Measurements from ENCODE around the gene SMAD3.

The SMAD3 gene

DNA sequence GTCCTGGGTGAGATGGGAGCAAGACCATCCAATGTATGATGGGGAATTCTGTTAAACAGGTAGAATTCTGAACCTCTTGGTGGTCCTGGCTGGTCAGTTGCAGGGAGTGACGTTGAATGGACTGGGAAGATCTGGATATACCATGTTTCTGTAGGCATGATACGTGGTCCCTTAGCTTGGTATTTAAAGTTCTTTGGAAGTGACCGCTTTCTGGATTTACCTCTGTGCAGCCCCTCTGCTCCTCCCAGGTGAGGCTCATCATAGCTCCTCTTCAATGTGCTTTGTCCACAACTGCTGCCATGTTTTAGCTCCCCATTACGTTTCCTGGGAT, 37.2 kb downstream of the SMAD3 start (continued):
- TF ChIP-seq ZNF133 (tag by site-specific recombination; IDR thresholded peaks at IDR 0.05) (no peak), ZNF211 (tag by site-specific recombination; IDR thresholded peaks at IDR 0.05; ENCODE audit: low read depth) (no peak), ZNF830 (tag by site-specific recombination; IDR thresholded peaks at IDR 0.05; ENCODE audit: low read depth) (no peak)

DNA sequence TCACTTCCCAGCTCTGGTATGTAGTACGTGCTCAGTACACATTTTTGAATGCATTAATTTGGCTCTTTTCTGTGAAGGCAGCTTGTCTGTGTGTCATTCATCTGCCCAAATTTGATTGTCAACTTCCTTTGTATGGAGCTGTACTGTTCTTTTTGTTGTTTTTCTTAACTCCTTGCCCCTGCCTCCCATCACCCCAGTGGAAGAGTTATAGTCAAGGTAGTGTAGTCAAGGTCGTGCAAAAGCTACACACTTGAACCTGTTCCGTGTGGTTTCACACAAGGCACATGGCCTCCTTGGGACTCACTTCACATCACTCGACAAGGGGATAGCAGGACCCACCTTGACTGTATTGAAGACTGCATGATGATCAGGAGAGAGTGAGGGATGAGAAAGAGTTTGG, 37.6 kb downstream of the SMAD3 start:
- Histone ChIP-seq H3K27ac (ENCODE audit: extremely low read depth, low read depth, low read length) (no peak overlapping the region), H3K4me1 (ENCODE audit: control insufficient read depth, insufficient read depth, low read length) (peaks cover 17% of the 10 kb centered on the region), H3K36me3 (ENCODE audit: control insufficient read depth in 2 of 2, insufficient read depth in 1 of 2, low read length in 2 of 2) (no peaks in the 10 kb centered on the region), H3K4me3 (ENCODE audit: low read depth, low read length) (no peak overlapping the region), H3K9me3 (ENCODE audit: control insufficient read depth, insufficient read depth, low read depth, low read length) (no peaks in the 10 kb centered on the region)
- POLR2A ChIA-PET = no interaction called here
- TF ChIP-seq ZXDB (tag by site-specific recombination; IDR thresholded peaks at IDR 0.05) (no peak), ZNF664 (tag by site-specific recombination; IDR thresholded peaks at IDR 0.05) (peak; percentile 44; the same call in 1 of the 2 replicates), ZBTB8A (tag by site-specific recombination; IDR thresholded peaks at IDR 0.05) (no peak)
- CTCF ChIA-PET = interaction anchor here (0.7 to 1.0 kb wide), 3 partner anchors 10 to 192 kb away, joined by 3 to 4 read pairs (median 3); no protein-coding TSS in a partner anchor

DNA sequence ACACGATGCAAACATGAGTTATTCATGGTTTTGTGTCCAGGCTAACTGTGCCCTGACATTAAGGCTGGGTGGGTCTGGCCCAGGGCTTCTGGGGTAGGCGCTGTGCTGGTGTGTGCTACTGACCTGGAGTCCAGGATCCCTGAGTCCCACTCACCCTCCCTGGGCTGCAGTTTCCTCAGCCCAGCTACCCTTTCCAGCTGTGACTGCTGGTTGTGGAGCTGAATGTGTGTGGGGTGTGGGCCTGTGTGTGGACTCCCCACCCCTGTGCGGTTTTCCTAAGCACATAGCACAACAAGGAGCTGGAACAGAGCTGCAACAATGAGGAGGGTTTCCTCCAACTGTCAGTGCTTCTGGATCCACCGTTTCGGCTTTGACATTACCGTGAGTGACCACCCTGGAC, 38.0 kb downstream of the SMAD3 start:
- H3K4me3 ChIP-seq (ENCODE audit: low read depth, low read length) = no peak overlapping the region
- H3K4me1 ChIP-seq (ENCODE audit: control insufficient read depth, insufficient read depth, low read length) = peaks cover 17% of the 10 kb centered on the region
- no peak overlapping the region for H3K27ac ChIP-seq (ENCODE audit: extremely low read depth, low read depth, low read length)
- CTCF ChIA-PET = interaction anchor here (0.7 to 1.0 kb wide), 3 partner anchors 9 to 192 kb away, joined by 3 to 4 read pairs (median 3); no protein-coding TSS in a partner anchor
- TF ChIP-seq ZNF155 (tag by site-specific recombination; IDR thresholded peaks at IDR 0.05) = no peak
- TF ChIP-seq ZNF785 (tag by site-specific recombination; IDR thresholded peaks at IDR 0.05) = no peak
- no peak for TF ChIP-seq GLIS1 (tag by site-specific recombination; IDR thresholded peaks at IDR 0.05)
- TF ChIP-seq, protein P1, sequence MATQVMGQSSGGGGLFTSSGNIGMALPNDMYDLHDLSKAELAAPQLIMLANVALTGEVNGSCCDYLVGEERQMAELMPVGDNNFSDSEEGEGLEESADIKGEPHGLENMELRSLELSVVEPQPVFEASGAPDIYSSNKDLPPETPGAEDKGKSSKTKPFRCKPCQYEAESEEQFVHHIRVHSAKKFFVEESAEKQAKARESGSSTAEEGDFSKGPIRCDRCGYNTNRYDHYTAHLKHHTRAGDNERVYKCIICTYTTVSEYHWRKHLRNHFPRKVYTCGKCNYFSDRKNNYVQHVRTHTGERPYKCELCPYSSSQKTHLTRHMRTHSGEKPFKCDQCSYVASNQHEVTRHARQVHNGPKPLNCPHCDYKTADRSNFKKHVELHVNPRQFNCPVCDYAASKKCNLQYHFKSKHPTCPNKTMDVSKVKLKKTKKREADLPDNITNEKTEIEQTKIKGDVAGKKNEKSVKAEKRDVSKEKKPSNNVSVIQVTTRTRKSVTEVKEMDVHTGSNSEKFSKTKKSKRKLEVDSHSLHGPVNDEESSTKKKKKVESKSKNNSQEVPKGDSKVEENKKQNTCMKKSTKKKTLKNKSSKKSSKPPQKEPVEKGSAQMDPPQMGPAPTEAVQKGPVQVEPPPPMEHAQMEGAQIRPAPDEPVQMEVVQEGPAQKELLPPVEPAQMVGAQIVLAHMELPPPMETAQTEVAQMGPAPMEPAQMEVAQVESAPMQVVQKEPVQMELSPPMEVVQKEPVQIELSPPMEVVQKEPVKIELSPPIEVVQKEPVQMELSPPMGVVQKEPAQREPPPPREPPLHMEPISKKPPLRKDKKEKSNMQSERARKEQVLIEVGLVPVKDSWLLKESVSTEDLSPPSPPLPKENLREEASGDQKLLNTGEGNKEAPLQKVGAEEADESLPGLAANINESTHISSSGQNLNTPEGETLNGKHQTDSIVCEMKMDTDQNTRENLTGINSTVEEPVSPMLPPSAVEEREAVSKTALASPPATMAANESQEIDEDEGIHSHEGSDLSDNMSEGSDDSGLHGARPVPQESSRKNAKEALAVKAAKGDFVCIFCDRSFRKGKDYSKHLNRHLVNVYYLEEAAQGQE (tag by site-specific recombination; IDR thresholded peaks at IDR 0.05) = no peak
- TF ChIP-seq ZNF600 (tag by site-specific recombination; IDR thresholded peaks at IDR 0.05) = peak; percentile 53; the same call in 1 of the 2 replicates
- POLR2A ChIA-PET = no interaction called here
- H3K36me3 ChIP-seq (ENCODE audit: control insufficient read depth in 2 of 2, insufficient read depth in 1 of 2, low read length in 2 of 2) = no peaks in the 10 kb centered on the region
- no peaks in the 10 kb centered on the region for H3K9me3 ChIP-seq (ENCODE audit: control insufficient read depth, insufficient read depth, low read depth, low read length)

DNA sequence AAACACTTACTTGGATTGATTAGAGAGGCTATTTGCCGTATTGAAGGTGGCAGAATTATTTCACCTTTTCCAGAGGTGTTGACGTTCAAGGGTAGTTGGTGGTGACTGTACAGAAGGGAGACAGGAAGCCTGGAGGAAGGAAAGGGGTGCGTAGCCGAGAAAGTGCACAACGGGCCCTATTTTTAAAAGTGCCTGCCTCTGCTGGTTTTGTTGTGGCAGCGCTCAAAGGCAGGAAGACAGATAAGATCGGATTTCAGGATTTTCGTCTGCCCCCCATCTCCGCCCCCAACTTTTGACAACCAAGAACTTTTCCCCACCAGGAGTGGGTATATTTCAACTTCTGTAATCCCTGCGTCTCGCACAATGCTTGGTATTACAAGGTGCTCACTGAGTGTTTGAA, 38.5 kb downstream of the SMAD3 start:
- CTCF ChIA-PET = interaction anchor here (0.7 kb wide), 1 partner anchor 136 kb away, joined by 3 read pairs; no protein-coding TSS in a partner anchor

More for the DNA sequence above, 38.5 kb downstream of the SMAD3 start:
- TF ChIP-seq ZNF341 (tag by site-specific recombination; IDR thresholded peaks at IDR 0.05; ENCODE audit: low read depth) (no peak), ZNF843 (tag by site-specific recombination; IDR thresholded peaks at IDR 0.05) (no peak), ZNF394 (tag by site-specific recombination; IDR thresholded peaks at IDR 0.05; ENCODE audit: borderline replicate concordance) (no peak), YY1 (tag by site-specific recombination; IDR thresholded peaks at IDR 0.05) (no peak)
- TF ChIP-seq, protein P2, sequence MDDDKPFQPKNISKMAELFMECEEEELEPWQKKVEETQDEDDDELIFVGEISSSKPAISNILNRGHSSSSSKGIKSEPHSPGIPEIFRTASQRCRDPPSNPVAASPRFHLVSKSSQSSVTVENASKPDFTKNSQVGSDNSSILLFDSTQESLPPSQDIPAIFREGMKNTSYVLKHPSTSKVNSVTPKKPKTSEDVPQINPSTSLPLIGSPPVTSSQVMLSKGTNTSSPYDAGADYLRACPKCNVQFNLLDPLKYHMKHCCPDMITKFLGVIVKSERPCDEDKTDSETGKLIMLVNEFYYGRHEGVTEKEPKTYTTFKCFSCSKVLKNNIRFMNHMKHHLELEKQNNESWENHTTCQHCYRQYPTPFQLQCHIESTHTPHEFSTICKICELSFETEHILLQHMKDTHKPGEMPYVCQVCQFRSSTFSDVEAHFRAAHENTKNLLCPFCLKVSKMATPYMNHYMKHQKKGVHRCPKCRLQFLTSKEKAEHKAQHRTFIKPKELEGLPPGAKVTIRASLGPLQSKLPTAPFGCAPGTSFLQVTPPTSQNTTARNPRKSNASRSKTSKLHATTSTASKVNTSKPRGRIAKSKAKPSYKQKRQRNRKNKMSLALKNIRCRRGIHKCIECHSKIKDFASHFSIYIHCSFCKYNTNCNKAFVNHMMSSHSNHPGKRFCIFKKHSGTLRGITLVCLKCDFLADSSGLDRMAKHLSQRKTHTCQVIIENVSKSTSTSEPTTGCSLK (tag by site-specific recombination; IDR thresholded peaks at IDR 0.05) = no peak
- H3K4me1 ChIP-seq (ENCODE audit: control insufficient read depth, insufficient read depth, low read length) = peaks cover 17% of the 10 kb centered on the region
- no peaks in the 10 kb centered on the region for H3K9me3 ChIP-seq (ENCODE audit: control insufficient read depth, insufficient read depth, low read depth, low read length)
- no peak overlapping the region for H3K4me3 ChIP-seq (ENCODE audit: low read depth, low read length)
- H3K36me3 ChIP-seq (ENCODE audit: control insufficient read depth in 2 of 2, insufficient read depth in 1 of 2, low read length in 2 of 2) = no peaks in the 10 kb centered on the region
- POLR2A ChIA-PET = no interaction called here
- no peak overlapping the region for H3K27ac ChIP-seq (ENCODE audit: extremely low read depth, low read depth, low read length)
